ENCODE results near the gene CHD2. TPM values are rescaled to one million over a fixed set of nuclear protein-coding genes. Genes with fewer than 3 reads are reported as not detected.

Gene CHD2
- total RNA-seq, 2 donors from 2014 or later: 31.1 to 37.9 TPM

- H3K9me3 ChIP-seq: peaks cover 10 to 26% of the 10 kb centered on the region in 2 donors
- no peak overlapping the region for H3K4me3 ChIP-seq
- peaks cover 88% of the 10 kb centered on the region for H3K36me3 ChIP-seq
- no peak for TF ChIP-seq CTCF (IDR thresholded peaks at IDR 0.05)
- H3K4me1 ChIP-seq: no peaks in the 10 kb centered on the region
- H3K27ac ChIP-seq: no peak overlapping the region
- no peak for DNase-seq (ENCODE audit: low spot score)
- no peaks in the 10 kb centered on the region for H3K27me3 ChIP-seq
Measured at GRCh38 chr15:92952458-92952850, 52.3 kb downstream of the CHD2 start.

GRCh38 chr15:92953566-92953965 is 53.4 kb downstream of the CHD2 start:
- DNase-seq (ENCODE audit: low spot score): no peak

GRCh38 chr15:92954002-92954401 is 53.9 kb downstream of the CHD2 start:
- H3K9me3 ChIP-seq: peaks cover 9 to 14% of the 10 kb centered on the region in 2 donors
- no peak for DNase-seq (ENCODE audit: low spot score)
- H3K4me3 ChIP-seq: no peak overlapping the region
- no peaks in the 10 kb centered on the region for H3K27me3 ChIP-seq
- no peak overlapping the region for H3K27ac ChIP-seq
- H3K36me3 ChIP-seq: peaks cover 81% of the 10 kb centered on the region
- no peak for TF ChIP-seq CTCF (IDR thresholded peaks at IDR 0.05)
- H3K4me1 ChIP-seq: no peaks in the 10 kb centered on the region

More at GRCh38 chr15:92953566-92953965, 53.4 kb downstream of the CHD2 start:
- Histone ChIP-seq H3K27ac (no peak overlapping the region), H3K4me3 (no peak overlapping the region), H3K9me3 (peaks cover 10 to 18% of the 10 kb centered on the region in 2 donors), H3K36me3 (peaks cover 84% of the 10 kb centered on the region), H3K4me1 (no peaks in the 10 kb centered on the region), H3K27me3 (no peaks in the 10 kb centered on the region)
- TF ChIP-seq CTCF (IDR thresholded peaks at IDR 0.05): no peak

- H3K27ac ChIP-seq: no peak overlapping the region
- H3K4me3 ChIP-seq: no peak overlapping the region
- H3K27me3 ChIP-seq: no peaks in the 10 kb centered on the region
- H3K4me1 ChIP-seq: no peaks in the 10 kb centered on the region
- no peak for DNase-seq (ENCODE audit: low spot score)
- TF ChIP-seq CTCF (IDR thresholded peaks at IDR 0.05): peak in 1 of 2 donors; percentile 19
- peaks cover 81% of the 10 kb centered on the region for H3K36me3 ChIP-seq
- H3K9me3 ChIP-seq: peaks cover 3 to 8% of the 10 kb centered on the region in 2 donors
Measured at GRCh38 chr15:92954578-92954977, 54.5 kb downstream of the CHD2 start.

GRCh38 chr15:92955706-92956105 is 55.6 kb downstream of the CHD2 start:
- no peak for DNase-seq (ENCODE audit: low spot score)
- no peak overlapping the region for H3K4me3 ChIP-seq
- no peaks in the 10 kb centered on the region for H3K4me1 ChIP-seq
- no peak for TF ChIP-seq CTCF (IDR thresholded peaks at IDR 0.05)
- H3K9me3 ChIP-seq: no peaks in the 10 kb centered on the region
- H3K27ac ChIP-seq: no peak overlapping the region
- no peaks in the 10 kb centered on the region for H3K27me3 ChIP-seq
- peaks cover 74% of the 10 kb centered on the region for H3K36me3 ChIP-seq

GRCh38 chr15:92958105-92958504 is 58.0 kb downstream of the CHD2 start:
- TF ChIP-seq CTCF (IDR thresholded peaks at IDR 0.05): no peak
- peaks cover 0 to 4% of the 10 kb centered on the region in 2 donors for H3K9me3 ChIP-seq
- no peak overlapping the region for H3K4me3 ChIP-seq
- no peak for DNase-seq (ENCODE audit: low spot score)
- H3K27me3 ChIP-seq: no peaks in the 10 kb centered on the region
- peak overlapping the region in 1 of 2 donors; percentile 30 for H3K27ac ChIP-seq
- H3K36me3 ChIP-seq: peaks cover 73% of the 10 kb centered on the region
- no peaks in the 10 kb centered on the region for H3K4me1 ChIP-seq

All from right atrium auricular region (tissue), 2 donors.